ENCODE measurements around the gene TCHP. TPM values are rescaled to one million over a fixed set of nuclear protein-coding genes. Genes with fewer than 3 reads are reported as not detected.

TCHP gene
- polyA plus RNA-seq, 1 experiment, result 9.1 TPM

- ChIA-PET POLR2A (interaction anchor here (0.6 kb wide), 1 partner anchor 43 kb away, joined by 3 read pairs; no protein-coding TSS in a partner anchor), CTCF (interaction anchor here (0.5 to 2.0 kb wide), 5 partner anchors 8 to 68 kb away, joined by 3 to 9 read pairs (median 3); no protein-coding TSS in a partner anchor)
- Histone ChIP-seq H3K27me3 (ENCODE audit: control insufficient read depth, insufficient read depth, low read length) (no peaks in the 10 kb centered on the region), H3K4me3 (ENCODE audit: low read depth, low read length) (no peak overlapping the region), H3K36me3 (ENCODE audit: control insufficient read depth, insufficient read depth, low read length) (peaks cover 6% of the 10 kb centered on the region)
- no peak for TF ChIP-seq CTCF (IDR thresholded peaks at IDR 0.05; ENCODE audit: insufficient read depth, low read depth, low read length)
- DNase-seq (ENCODE audit: low read depth), result no peak
These were observed 61.5 kb downstream of the TCHP start for GRCh38 chr12:109961612-109962011.

GRCh38 chr12:109962398-109962797 lies 62.3 kb downstream of the TCHP start:
- POLR2A ChIA-PET, result no interaction called here
- CTCF ChIA-PET, result interaction anchor here (0.9 to 2.0 kb wide), 3 partner anchors 9 to 28 kb away, joined by 3 to 9 read pairs (median 3); no protein-coding TSS in a partner anchor
- Histone ChIP-seq H3K36me3 (ENCODE audit: control insufficient read depth, insufficient read depth, low read length) (peaks cover 6% of the 10 kb centered on the region), H3K27me3 (ENCODE audit: control insufficient read depth, insufficient read depth, low read length) (no peaks in the 10 kb centered on the region), H3K4me3 (ENCODE audit: low read depth, low read length) (no peak overlapping the region)
- no peak for TF ChIP-seq CTCF (IDR thresholded peaks at IDR 0.05; ENCODE audit: insufficient read depth, low read depth, low read length)
- DNase-seq (ENCODE audit: low read depth), result no peak

- TF ChIP-seq CTCF (IDR thresholded peaks at IDR 0.05; ENCODE audit: insufficient read depth, low read depth, low read length), result no peak
- ChIA-PET POLR2A (no interaction called here), CTCF (interaction anchor here (0.9 to 1.7 kb wide), 4 partner anchors 10 to 95 kb away, joined by 3 read pairs; no protein-coding TSS in a partner anchor)
- no peaks in the 10 kb centered on the region for H3K27me3 ChIP-seq (ENCODE audit: control insufficient read depth, insufficient read depth, low read length)
- H3K4me3 ChIP-seq (ENCODE audit: low read depth, low read length), result no peak overlapping the region
- DNase-seq (ENCODE audit: low read depth), result no peak
- peaks cover 6% of the 10 kb centered on the region for H3K36me3 ChIP-seq (ENCODE audit: control insufficient read depth, insufficient read depth, low read length)
These were observed 63.3 kb downstream of the TCHP start for GRCh38 chr12:109963330-109963729.

GRCh38 chr12:109963743-109964429 lies 63.8 kb downstream of the TCHP start:
- H3K4me3 ChIP-seq (ENCODE audit: low read depth, low read length), result no peak overlapping the region
- no peaks in the 10 kb centered on the region for H3K27me3 ChIP-seq (ENCODE audit: control insufficient read depth, insufficient read depth, low read length)
- no peak for DNase-seq (ENCODE audit: low read depth)
- CTCF ChIA-PET, result interaction anchor here (0.7 to 1.7 kb wide), 6 partner anchors 11 to 95 kb away, joined by 3 read pairs; no protein-coding TSS in a partner anchor
- POLR2A ChIA-PET, result no interaction called here
- H3K36me3 ChIP-seq (ENCODE audit: control insufficient read depth, insufficient read depth, low read length), result peaks cover 8% of the 10 kb centered on the region
- no peak for TF ChIP-seq CTCF (IDR thresholded peaks at IDR 0.05; ENCODE audit: insufficient read depth, low read depth, low read length)

GRCh38 chr12:109966546-109966945 lies 66.5 kb downstream of the TCHP start:
- DNase-seq (ENCODE audit: low read depth), result no peak
- ChIA-PET CTCF (interaction anchor here (1.2 kb wide), 1 partner anchor 121 kb away, joined by 4 read pairs; no protein-coding TSS in a partner anchor), POLR2A (no interaction called here)
- Histone ChIP-seq H3K27me3 (ENCODE audit: control insufficient read depth, insufficient read depth, low read length) (no peaks in the 10 kb centered on the region), H3K4me3 (ENCODE audit: low read depth, low read length) (no peak overlapping the region), H3K36me3 (ENCODE audit: control insufficient read depth, insufficient read depth, low read length) (peaks cover 11% of the 10 kb centered on the region)
- no peak for TF ChIP-seq CTCF (IDR thresholded peaks at IDR 0.05; ENCODE audit: insufficient read depth, low read depth, low read length)

Measured in BJ (cell line).